Mesodermal cell (in vitro differentiated cells): ENCODE results near the gene RXFP4.

Experiments
- H3K27ac ChIP-seq: 2 replicates; pipeline ENCODE4 v1.7.0; 2013; ENCODE audit warnings: mild to moderate bottlenecking, low read depth, low read length, moderate library complexity; ENCODE audit not compliant: severe bottlenecking
- H3K36me3 ChIP-seq: 2 replicates; pipeline ENCODE4 v1.7.1; 2013; ENCODE audit warnings: mild to moderate bottlenecking, low read length, moderate library complexity; ENCODE audit not compliant: control insufficient read depth, insufficient read depth
- H3K4me1 ChIP-seq: one replicate; pipeline ENCODE4 v1.7.1; 2013; ENCODE audit warnings: mild to moderate bottlenecking, low read length; ENCODE audit not compliant: insufficient read depth, control insufficient read depth, poor library complexity, severe bottlenecking
- H3K4me3 ChIP-seq: 2 replicates; pipeline ENCODE4 v1.7.0; 2013; ENCODE audit warnings: low read length, control low read depth, mild to moderate bottlenecking; ENCODE audit not compliant: insufficient read depth, poor library complexity, severe bottlenecking; ENCODE audit errors: extremely low read depth
- H3K9me3 ChIP-seq: 2 replicates; pipeline ENCODE4 v1.7.1; 2013; ENCODE audit warnings: mild to moderate bottlenecking, low read length, moderate library complexity; ENCODE audit not compliant: control insufficient read depth
- WGBS, 2 experiments: methylation state at CpG; one replicate each; pipeline ENCODE4 v1.1.5; 2013; ENCODE audit warnings: missing lambda C conversion rate in 2 of 2; ENCODE audit not compliant: insufficient coverage in 2 of 2; 5-methylcytosine and 5-hydroxymethylcytosine counted together

The RXFP4 gene

GRCh38 chr1:155942578-155943141 lies 1.2 kb downstream of the RXFP4 start:
- 89 to 93% methylated on average over 7 to 10 of the region's 11 CpGs for WGBS, 2 experiments
- Histone ChIP-seq H3K36me3 (peaks cover 23% of the 10 kb centered on the region), H3K4me1 (peaks cover 17% of the 10 kb centered on the region), H3K27ac (no peak overlapping the region), H3K4me3 (no peak overlapping the region), H3K9me3 (no peaks in the 10 kb centered on the region)

GRCh38 chr1:155944444-155944799 lies 3.0 kb downstream of the RXFP4 start:
- 75 to 83% methylated on average over 4 to 5 of the region's 6 CpGs for WGBS, 2 experiments
- Histone ChIP-seq H3K4me1 (peaks cover 17% of the 10 kb centered on the region), H3K9me3 (no peaks in the 10 kb centered on the region), H3K4me3 (no peak overlapping the region), H3K27ac (no peak overlapping the region), H3K36me3 (peaks cover 38% of the 10 kb centered on the region)

GRCh38 chr1:155946633-155947219 lies 5.3 kb downstream of the RXFP4 start:
- H3K36me3 ChIP-seq, result peaks cover 60% of the 10 kb centered on the region

GRCh38 chr1:155947292-155947691 lies 5.9 kb downstream of the RXFP4 start:
- WGBS, 2 experiments, result 86 to 93% methylated on average over 3 of the region's 4 CpGs
- Histone ChIP-seq H3K36me3 (peaks cover 66% of the 10 kb centered on the region), H3K27ac (no peak overlapping the region), H3K4me1 (peaks cover 5% of the 10 kb centered on the region), H3K4me3 (no peak overlapping the region), H3K9me3 (no peaks in the 10 kb centered on the region)

More at GRCh38 chr1:155946633-155947219, 5.3 kb downstream of the RXFP4 start:
- peak overlapping the region; percentile 43 for H3K27ac ChIP-seq
- H3K9me3 ChIP-seq, result no peaks in the 10 kb centered on the region
- H3K4me1 ChIP-seq, result peaks cover 6% of the 10 kb centered on the region
- no peak overlapping the region for H3K4me3 ChIP-seq
- 97 to 100% methylated on average over 3 to 5 of the region's 8 CpGs for WGBS, 2 experiments

- no peaks in the 10 kb centered on the region for H3K9me3 ChIP-seq
- no peak overlapping the region for H3K4me3 ChIP-seq
- H3K36me3 ChIP-seq, result peaks cover 70% of the 10 kb centered on the region
- 100% methylated on average over 2 to 4 of the region's 8 CpGs for WGBS, 2 experiments
- peaks cover 5% of the 10 kb centered on the region for H3K4me1 ChIP-seq
- H3K27ac ChIP-seq, result no peak overlapping the region
Measured at GRCh38 chr1:155947741-155948140, 6.3 kb downstream of the RXFP4 start.

- Histone ChIP-seq H3K36me3 (peaks cover 96% of the 10 kb centered on the region), H3K4me1 (peaks cover 5% of the 10 kb centered on the region), H3K4me3 (no peak overlapping the region), H3K27ac (no peak overlapping the region), H3K9me3 (no peaks in the 10 kb centered on the region)
- WGBS, 2 experiments, result 95 to 97% methylated on average over 21 to 27 of the region's 27 CpGs
Measured at GRCh38 chr1:155950829-155951228, 9.4 kb downstream of the RXFP4 start.

- WGBS, 2 experiments, result 96 to 100% methylated on average over 3 of the region's 6 CpGs
- Histone ChIP-seq H3K9me3 (no peaks in the 10 kb centered on the region), H3K4me3 (no peak overlapping the region), H3K36me3 (peaks cover 96% of the 10 kb centered on the region), H3K27ac (no peak overlapping the region), H3K4me1 (no peaks in the 10 kb centered on the region)
Measured at GRCh38 chr1:155951753-155952504, 10.5 kb downstream of the RXFP4 start.

- peaks cover 96% of the 10 kb centered on the region for H3K36me3 ChIP-seq
- H3K4me3 ChIP-seq, result no peak overlapping the region
- WGBS, 2 experiments, result 97 to 100% methylated on average over 9 to 13 of the region's 13 CpGs
- no peaks in the 10 kb centered on the region for H3K9me3 ChIP-seq
- no peaks in the 10 kb centered on the region for H3K4me1 ChIP-seq
- no peak overlapping the region for H3K27ac ChIP-seq
Measured at GRCh38 chr1:155952505-155952890, 11.1 kb downstream of the RXFP4 start.

GRCh38 chr1:155954645-155955044 lies 13.2 kb downstream of the RXFP4 start:
- 98 to 100% methylated on average over 1 to 3 of the region's 3 CpGs for WGBS, 2 experiments
- no peaks in the 10 kb centered on the region for H3K4me1 ChIP-seq
- peaks cover 98% of the 10 kb centered on the region for H3K36me3 ChIP-seq
- H3K27ac ChIP-seq, result no peak overlapping the region
- no peak overlapping the region for H3K4me3 ChIP-seq
- H3K9me3 ChIP-seq, result no peaks in the 10 kb centered on the region

- Histone ChIP-seq H3K4me1 (peaks cover 19% of the 10 kb centered on the region), H3K4me3 (no peak overlapping the region), H3K36me3 (peaks cover 99% of the 10 kb centered on the region), H3K9me3 (no peaks in the 10 kb centered on the region), H3K27ac (no peak overlapping the region)
- WGBS, 2 experiments, result 94 to 96% methylated on average over 12 of the region's 12 CpGs
Measured at GRCh38 chr1:155957411-155957915, 16.0 kb downstream of the RXFP4 start.
